HG02571 (cell line): ENCODE measurements around the gene NQO1.
"Not testable (repeated sequence)": the region's sequence is repeated elsewhere in the genome, so short reads cannot be mapped to it uniquely, and the experiment has no call there.

ENCODE experiments used
- ATAC-seq: cut with Tn5 transposase; IDR thresholded peaks from one replicate; pipeline ENCODE4 v1.9.1; 2021; ENCODE audit warnings: mild to moderate bottlenecking, moderate library complexity; ENCODE audit not compliant: unreplicated experiment

NQO1 gene

DNA sequence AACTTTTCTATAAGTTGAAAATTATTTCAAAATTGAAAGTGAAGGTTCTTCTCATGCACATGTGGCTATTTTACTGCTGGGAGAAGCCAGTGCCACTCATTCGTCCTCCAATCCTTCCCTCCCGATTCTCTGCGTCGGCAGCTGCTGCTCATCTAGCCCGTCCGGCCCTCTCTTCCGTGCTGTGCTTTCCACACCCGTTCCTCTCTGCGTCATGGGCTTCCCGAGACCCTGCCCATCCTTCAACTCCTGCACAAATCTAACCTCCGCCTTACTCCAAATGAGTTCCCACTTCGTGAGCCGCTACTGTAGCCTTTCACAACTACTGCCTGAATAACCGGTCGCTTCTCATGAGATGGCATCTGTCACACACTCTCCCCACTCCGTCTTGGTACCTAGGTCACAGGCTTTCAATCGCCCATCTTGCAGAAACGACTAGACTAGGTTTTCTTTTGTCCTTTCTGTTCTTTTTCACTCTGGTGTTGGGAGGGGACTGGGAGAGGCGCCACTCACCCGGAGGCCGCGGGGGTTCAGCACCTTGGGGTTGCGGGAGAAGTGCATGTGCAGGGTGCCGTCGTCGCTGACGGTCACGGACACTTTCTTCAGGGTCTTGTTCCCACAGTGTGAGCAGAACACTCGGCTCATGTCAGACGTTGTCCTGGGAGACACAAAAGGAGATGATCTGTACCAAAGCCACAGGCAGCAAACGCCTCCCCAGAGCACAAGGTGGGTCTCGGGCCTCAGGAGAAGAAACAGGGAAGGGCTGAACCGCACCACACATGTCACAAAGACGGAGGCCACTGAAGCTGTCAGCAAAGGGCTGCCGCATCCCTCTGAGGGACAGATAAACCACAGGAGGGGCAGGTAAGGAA is 18.2 kb upstream of the NQO1 start:
- no peak for ATAC-seq

DNA sequence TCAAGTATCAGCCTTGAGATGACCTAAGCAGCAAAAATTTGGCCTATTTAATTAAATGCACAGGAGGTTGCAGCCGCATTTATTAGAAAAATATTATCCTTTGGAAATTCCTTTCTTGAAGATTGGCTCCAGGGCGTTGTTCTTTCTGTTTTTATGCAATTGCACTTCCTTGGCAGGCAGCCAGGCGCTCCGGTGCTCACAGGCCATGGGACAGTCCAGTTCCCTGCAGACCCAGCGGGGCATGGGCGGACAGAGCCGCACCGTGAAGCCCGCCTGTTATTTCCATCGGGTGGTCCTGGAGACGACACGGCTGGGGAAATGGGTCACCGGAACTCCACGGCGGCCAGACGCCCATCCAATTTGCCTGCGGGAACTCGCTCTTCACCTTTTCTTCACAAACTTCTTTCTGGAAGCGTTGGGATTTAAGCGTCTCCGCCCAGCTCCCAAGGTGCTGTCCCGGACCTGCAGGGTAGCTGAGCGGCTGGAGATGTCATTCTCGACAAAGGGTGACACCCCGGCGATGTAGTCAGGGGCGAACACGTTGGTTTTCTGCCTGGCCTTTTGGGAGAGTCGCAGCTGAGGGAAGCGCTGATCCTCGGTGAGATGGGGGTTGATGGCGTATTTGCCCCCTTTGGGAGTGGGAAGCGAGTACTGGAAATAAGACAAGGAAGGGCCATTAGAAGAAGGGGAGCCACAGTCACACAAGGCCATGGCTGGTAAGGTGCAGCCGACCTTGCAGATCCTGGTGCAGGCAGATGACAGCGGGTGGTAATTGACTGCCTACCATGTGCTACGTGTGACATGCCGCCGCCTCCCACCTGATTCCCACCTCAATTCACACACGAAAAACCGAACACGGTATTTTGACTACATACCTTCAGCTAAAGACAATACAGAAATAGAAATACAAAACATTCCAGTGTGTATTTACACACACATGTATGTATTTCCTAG is 15.9 kb upstream of the NQO1 start:
- ATAC-seq: no peak

DNA sequence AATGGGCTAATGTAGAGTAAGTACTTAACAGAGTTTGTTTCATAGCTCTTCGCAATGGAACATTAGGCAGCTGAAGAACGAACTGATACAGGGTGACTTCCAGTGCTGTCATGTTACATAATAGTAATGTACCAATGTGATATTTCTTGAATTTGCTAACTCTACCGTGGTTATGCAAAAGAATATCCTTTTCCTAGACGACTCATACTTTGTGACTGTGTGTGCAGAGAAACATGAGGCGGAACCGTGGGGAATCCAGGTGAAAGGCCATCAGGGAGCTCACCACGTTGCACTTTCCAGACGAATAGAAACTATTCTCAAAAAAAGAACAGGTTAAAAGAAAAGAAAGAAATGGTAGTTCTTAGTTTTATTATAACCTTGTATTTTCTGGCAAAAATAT is 15.2 kb upstream of the NQO1 start:
- ATAC-seq: no peak

DNA sequence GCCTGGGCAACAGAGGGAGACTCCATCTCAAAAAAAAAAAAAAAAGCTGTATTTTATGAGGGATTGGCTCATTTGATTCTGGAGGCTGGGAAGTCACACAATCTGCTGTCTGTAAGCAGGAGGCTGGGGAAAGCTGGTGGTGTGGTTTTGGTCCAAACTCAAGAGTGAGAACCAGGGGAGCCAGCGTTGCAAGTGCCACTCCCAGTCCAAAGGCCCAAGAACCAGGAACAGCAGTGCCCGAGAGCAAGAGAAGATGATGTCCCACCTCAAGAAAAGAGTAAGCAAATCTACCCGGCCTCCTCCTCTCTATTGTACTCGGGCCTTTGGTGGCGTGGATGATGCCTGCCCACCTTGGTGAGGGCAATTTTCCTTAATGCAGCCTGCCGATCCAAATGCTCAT is 5.7 kb upstream of the NQO1 start:
- no peak for ATAC-seq

DNA sequence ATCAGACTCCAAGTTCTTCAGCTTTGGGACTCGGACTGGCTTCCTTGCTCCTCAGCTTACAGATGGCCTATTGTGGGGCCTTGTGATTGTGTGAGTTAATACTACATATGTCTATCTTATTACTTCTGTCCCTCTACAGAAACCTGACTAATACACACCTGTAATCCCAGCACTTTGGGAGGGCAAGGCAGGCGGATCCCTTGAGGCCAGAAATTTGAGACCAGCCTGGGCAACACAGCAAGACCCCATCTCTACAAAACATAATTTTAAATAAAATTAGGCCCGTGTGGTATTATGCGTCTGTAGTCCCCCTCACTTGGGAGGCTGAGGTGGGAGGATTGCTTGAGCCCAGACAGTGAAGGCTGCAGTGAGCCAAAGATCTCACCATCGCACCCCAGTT is 4.9 kb upstream of the NQO1 start:
- ATAC-seq: not testable (repeated sequence)

DNA sequence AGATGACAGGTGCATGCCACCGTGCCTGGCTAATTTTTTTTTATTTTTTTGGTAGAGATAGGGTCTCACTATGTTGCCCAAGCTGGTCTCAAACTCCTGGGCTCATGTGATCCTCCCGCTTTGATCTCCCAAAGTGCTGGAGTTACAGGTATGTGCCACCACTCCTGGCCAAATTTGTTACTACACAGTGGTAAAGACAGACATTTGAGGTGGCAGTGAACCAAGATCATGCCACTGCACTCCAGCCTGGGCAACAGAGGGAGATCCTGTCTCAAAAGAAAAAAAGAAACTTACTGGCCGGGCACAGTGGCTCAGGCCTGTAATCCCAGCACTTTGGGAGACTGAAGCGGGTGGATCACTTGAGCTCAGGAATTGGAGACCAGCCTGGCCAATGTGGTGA is 2.7 kb upstream of the NQO1 start:
- ATAC-seq: not testable (repeated sequence)

DNA sequence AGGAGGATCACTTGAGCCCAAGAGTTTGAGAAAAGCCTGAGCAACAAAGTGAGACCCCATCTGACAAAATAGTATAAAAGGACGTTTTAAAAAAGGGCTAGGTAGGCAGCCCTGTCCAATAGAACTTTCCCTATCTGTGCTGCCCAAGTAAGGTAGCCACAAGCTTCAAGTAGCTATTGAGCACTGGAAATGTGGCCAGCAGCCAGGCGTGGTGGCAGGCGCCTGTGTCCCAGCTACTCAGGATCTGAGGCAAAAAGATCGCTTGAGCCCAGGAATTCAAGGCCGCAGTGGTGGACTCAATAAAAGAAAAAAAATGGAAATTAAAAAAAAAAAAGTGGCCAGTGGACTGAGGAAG is 1.5 kb upstream of the NQO1 start:
- ATAC-seq: no peak

DNA sequence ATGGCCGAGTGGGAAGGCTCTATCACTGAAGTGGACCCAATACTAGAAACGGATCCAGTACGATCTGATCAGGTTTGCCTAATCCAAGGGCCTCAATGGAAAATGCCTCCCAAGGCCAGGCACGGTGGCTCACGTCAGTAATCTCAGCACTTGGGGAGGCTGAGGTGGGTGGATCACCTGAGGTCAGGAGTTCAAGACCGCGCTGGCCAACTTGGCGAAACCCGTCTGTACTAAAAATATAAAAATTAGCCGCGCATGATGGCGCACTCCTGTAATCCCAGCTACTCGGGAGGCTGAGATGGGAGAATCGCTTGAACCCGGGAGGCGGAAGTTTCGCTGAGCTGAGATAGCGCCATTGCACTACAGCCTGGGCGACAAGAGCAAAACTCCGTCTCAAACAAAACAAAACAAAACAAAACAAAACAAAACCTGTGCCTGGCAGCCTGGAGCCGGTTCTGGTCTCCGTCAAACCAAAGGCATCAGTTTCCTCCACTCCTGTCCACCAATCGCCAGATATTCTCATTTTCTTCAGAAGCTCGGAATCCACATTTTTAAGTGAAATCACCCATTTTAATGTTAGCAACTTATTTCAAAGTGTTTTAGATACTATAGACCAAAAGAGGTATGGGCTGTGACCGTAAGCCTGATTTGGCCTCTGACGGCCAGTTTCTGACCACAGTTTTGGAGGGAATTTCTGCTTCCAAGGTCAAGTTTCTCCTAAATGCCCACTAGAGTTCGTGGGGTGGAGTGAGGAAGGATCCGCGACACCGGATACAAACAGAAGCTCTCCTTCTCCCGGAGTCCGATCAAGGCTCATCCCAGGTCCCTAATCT is 664 bp downstream of the NQO1 start:
- ATAC-seq: no peak

DNA sequence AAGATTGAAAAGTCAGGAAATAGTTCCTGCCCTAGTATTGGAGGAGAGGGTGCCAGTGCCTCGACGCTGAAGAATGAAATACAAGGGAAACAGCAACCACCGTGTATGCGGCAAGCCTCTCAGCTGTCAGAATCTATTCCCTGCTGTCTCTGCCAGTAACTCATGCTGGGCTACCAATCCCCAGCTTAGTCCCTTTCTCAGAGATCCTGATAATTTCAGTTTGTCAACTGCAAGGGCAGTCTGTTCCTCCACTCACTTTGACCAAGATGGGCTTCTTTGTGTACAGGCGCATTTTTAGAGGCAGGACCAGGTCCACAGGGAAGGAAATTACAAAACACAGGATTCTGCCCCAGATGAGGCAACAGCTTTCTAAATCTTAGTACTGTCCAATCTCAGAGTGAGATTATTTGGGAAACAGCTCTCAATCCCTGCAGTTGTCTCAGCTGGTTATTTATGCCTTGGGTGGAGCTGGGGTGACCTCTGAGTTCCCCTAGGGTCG is 1.3 kb downstream of the NQO1 start:
- ATAC-seq: no peak

DNA sequence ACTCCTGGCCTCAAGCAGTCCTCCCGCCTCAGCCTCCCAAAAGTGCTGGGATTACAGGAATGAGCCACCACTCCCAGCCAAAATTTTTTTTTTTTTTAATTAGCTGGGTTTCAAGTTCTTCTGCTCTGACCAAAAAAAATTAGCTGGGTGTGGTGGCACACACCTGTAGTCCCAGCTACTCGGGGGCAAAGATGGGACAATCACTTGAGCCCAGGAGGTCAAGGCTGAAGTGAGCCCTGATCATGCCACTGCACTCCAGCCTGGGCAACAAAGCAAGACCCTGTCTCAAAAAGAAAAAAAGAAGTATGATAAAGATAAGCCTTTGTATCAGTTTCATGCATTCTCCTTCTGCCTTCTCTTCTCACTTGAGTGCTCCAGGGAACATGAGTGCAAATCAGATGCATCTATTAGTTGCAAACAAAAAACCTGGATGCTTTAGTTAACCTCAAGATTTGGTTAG is 1.9 kb downstream of the NQO1 start:
- no peak for ATAC-seq

DNA sequence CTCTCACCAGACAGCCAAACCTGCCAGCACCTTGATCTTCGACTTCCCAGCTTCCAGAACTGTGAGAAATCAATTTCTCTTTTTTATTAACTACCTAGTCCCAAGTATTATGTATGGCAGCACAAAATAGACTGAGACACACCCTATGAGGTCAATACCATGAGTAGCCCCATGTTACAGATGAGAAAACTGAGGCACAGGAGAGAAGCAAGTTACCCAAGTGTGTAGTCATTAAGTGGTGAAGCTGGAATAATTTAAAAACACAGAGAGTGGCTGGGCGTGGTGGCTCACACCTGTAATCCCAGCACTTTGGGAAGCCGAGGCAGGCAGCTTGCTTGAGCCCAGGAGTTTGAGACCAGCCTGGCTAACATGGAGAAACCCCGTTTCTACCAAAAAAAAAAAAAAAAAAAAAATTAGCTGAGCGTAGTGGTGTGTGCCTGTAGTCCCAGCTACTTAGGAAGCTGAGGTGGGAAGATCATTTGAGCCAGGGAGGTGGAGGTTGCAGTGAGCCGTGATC is 4.9 kb downstream of the NQO1 start:
- no peak for ATAC-seq

DNA sequence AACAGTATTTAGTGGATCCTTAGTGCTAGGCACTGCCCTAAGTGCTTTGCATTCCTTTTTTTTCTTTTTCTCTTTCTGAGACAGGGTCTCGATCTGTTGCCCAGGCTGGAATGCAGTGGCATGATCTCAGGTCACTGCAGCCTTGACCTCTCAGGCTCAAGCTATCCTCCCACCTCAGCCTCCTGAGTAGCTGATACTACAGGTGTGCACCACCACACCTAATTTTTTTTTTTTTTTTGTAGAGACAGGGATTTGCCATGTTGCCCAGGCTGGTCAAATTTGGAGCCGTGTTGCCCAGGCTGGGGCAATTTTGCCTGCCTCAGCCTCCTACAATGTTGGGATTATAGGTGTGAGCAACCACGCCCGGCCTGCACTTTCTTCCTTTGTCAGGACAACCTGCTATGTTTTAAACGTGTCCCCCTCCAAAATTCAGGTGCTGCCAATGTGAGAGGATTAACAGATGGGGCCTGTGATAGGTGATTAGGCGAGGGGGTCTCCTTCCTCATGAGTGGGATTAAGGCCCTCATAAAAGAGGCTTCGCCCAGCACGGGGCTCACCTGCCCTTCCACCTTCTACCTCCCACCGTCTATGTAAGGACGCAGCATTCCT is 5.4 kb downstream of the NQO1 start:
- ATAC-seq: no peak

DNA sequence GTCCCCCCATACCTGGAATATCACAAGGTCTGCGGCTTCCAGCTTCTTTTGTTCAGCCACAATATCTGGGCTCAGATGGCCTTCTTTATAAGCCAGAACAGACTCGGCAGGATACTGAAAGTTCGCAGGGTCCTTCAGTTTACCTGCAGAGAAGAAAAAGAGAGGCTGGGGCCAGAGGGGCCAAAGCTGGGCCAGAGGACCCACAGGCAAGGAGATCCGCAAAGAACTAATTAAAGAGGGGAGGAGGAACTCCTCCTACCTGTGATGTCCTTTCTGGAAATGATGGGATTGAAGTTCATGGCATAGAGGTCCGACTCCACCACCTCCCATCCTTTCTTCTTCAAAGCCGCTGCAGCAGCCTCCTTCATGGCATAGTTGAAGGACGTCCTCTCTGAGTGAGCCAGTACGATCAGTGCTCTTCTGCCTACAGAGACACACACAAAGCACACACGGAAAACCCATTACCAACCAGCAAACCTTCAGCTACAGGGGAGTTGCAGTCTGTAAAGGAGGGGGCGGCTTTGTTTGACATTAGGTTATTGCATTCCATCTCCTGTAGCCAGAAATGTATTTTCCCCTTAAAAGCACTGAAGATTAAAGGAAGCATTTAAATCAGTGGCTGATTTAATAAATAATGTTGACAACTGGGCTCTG is 8.1 kb downstream of the NQO1 start:
- ATAC-seq: no peak

DNA sequence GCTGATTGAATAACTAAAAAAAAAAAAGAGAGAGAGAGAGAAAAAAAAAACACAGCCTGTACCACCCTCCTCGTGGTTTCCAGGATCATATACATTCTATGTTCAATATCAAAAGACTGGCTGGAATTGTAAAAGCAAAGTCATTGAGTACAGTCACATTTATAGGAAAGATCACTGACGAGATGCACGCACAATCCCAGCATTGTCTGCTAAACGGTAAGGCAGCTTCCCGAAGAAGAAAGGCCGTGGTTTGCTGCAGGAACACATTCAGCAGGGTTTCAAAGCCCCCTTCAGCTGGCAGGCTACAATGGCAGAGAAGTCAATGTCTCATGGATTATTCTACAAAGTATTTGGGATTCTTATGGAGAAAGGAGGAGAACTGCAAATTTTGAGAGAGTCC is 9.3 kb downstream of the NQO1 start:
- no peak for ATAC-seq

DNA sequence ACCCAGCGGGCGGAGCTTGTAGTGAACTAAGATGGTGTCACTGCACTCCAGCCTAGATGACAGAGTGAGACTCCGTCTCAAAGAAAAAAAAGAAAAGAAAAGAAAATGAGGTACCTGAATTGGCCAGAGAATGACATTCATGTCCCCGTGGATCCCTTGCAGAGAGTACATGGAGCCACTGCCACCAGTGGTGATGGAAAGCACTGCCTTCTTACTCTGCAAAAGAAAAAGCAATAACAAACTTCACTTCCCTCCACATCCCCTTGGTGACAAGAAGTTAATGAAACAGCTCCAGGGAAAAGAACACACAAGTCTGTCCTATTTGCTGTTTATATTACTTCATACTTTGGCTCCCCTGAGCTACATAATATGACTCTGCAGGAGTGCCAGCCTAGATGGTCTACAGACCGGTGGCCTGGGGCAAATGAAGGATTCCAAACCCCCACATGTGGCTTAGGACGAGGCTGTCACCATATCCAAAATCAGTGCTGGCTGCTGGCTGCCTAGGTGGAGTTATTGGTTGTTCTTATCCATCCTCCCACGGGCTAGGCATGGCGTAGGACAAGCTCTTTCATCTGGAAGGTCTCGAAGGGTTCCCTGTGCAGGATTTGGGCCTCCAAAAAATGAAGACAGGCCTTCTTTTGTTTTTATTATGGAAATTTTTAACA is 13.3 kb downstream of the NQO1 start:
- no peak for ATAC-seq

DNA sequence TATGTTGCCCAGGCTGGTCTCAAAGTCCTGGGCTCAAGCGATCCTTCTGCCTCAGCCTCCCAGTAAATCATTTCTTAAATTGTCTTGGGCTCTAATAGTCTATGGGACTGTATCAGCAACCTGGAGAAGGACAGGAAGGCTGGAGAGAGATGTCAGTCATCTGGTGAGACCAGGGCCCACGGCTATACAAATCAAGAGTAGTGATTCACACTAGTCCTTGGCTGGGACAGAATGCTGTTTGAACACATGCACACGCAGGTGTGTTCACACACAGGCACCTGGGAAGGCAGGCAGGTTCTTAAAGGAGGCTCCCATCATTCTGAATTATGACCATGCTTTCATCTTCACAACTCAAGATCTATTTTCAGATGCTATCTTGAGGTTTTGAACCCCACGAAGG is 14.1 kb downstream of the NQO1 start:
- no peak for ATAC-seq

DNA sequence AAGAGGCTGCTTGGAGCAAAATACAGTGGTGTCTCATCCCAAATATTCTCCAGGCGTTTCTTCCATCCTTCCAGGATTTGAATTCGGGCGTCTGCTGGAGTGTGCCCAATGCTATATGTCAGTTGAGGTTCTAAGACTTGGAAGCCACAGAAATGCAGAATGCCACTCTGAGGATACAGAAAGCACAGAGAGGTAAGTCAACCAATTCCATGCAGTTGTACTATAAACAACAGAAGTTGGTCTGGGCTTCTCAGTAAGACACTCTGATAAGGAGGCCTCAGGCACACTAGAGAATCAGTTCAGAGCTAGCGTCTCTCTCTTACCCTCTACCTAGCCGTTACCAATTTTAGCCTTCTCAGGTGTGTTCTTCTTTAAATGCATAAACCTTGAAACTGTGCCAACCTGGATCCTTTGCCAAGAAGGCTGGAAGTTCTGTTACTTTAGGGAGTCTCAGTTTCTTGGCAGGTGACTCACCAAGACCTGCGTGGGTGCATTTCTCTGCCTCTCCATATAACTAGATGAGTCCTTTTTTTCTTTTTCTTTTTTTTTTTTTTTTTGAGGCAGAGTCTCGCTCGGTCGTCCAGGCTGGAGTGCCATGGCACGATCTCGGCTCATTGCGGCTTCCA is 15.1 kb downstream of the NQO1 start:
- ATAC-seq: no peak

DNA sequence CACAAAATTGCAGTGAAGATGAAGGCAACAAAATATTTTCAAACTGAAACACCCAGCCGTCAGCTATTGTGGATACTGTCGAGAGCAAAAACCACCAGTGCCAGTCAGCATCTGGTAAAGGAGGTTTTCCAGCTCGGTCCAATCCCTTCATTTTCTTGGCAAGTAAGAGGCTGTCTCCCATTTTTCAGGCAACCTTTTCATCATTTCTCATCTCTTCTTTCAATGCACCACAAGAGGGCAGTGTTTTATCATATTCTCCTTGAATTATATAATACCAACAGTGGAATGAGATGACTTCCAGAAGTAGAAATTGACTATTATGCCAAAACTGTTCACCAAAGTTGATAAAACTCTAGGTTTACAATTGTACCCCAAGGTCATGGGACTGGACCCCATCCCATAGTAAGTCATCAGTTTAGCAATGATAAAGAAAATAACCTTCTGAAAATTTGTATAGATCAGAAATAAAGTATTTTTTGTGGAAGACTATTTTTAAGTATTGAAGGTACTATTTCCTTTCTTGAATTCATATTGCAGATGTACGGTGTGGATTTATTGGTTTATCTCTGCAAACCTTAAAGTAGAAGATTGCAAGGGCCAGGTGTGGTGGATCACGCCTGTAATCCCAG is 16.8 kb downstream of the NQO1 start:
- ATAC-seq: no peak
